IMR-90 (cell line): Measurements from ENCODE around the gene RERE. TPM values are rescaled to one million over a fixed set of nuclear protein-coding genes. Genes with fewer than 3 reads are reported as not detected.

Source experiments
- ATAC-seq: fragments of 200-7000 bp; cut with Tn5 transposase; 2 replicates; pipeline ENCODE4 v1.9.1; 2020; ENCODE audit warnings: low read depth, mild to moderate bottlenecking, moderate library complexity
- BruUV-seq: library from RNA; stranded (reverse); fragments of 400-500 nt; replicated peaks from 2 replicates; lab custom pipeline; 2021; lab: Mats Ljungman, UMichigan
- CTCF ChIA-PET: fragments of 300-600 bp; formaldehyde crosslinking; extraction: SDS; loops from one replicate; lab custom pipeline; 2021; ENCODE audit warnings: antibody characterized with exemption; lab: Yijun Ruan, JAX
- POLR2A ChIA-PET: fragments of 300-600 bp; sonication (Branson Sonifier 250); formaldehyde crosslinking; loops from one replicate; lab custom pipeline; 2022; ENCODE audit warnings: antibody characterized with exemption; ENCODE audit not compliant: unreplicated experiment; lab: Charles Lee
- DNase-seq: peaks from one replicate; pipeline ENCODE4 v3.0.0; 2013
- H2AFZ ChIP-seq: replicated peaks from 2 replicates; pipeline ENCODE3; 2013; ENCODE audit warnings: low read length, mild to moderate bottlenecking; ENCODE audit not compliant: poor library complexity
- H2AK5ac ChIP-seq: 2 replicates; pipeline ENCODE4 v1.6.1; 2013; ENCODE audit warnings: low read depth, low read length, inconsistent platforms
- H2AK9ac ChIP-seq: replicated peaks from 2 replicates; pipeline ENCODE3; 2013; ENCODE audit warnings: mild to moderate bottlenecking, low read depth, low read length, moderate library complexity; ENCODE audit not compliant: poor library complexity
- H2BK120ac ChIP-seq: 2 replicates; pipeline ENCODE4 v1.6.1; 2013; ENCODE audit warnings: low read depth, low read length, inconsistent platforms
- H2BK15ac ChIP-seq: 3 replicates; pipeline ENCODE4 v1.6.1; 2013; ENCODE audit warnings: low read depth, low read length, inconsistent platforms
- H2BK20ac ChIP-seq: 2 replicates; pipeline ENCODE4 v1.6.1; 2013; ENCODE audit warnings: low read depth, mild to moderate bottlenecking, inconsistent platforms, low read length, moderate library complexity
- H2BK5ac ChIP-seq: 2 replicates; pipeline ENCODE4 v1.6.1; 2013; ENCODE audit warnings: mild to moderate bottlenecking, low read depth, low read length, inconsistent platforms; ENCODE audit not compliant: poor library complexity, severe bottlenecking
- H3K14ac ChIP-seq: replicated peaks from 2 replicates; pipeline ENCODE4 v1.6.1; 2013; ENCODE audit warnings: low read depth, low read length, inconsistent platforms
- H3K18ac ChIP-seq: 2 replicates; pipeline ENCODE4 v1.6.1; 2013; ENCODE audit warnings: low read depth, low read length, control low read depth
- H3K23ac ChIP-seq: 2 replicates; pipeline ENCODE4 v1.6.1; 2013; ENCODE audit warnings: low read depth, low read length, inconsistent platforms
- H3K27ac ChIP-seq: 2 replicates; pipeline ENCODE4 v1.5.1; 2013; ENCODE audit warnings: mild to moderate bottlenecking, control low read depth, low read length; ENCODE audit not compliant: insufficient read depth
- H3K27me3 ChIP-seq: 2 replicates; pipeline ENCODE4 v1.6.1; 2013; ENCODE audit warnings: low read length; ENCODE audit not compliant: control insufficient read depth, insufficient read depth
- H3K36me3 ChIP-seq: 2 replicates; pipeline ENCODE4 v1.6.1; 2013; ENCODE audit warnings: low read length, mixed read lengths; ENCODE audit not compliant: control insufficient read depth, insufficient read depth
- H3K4ac ChIP-seq: 2 replicates; pipeline ENCODE4 v1.6.1; 2013; ENCODE audit warnings: low read depth, low read length, inconsistent platforms
- H3K4me1 ChIP-seq: 2 replicates; pipeline ENCODE4 v1.6.1; 2013; ENCODE audit warnings: low read length, mixed read lengths; ENCODE audit not compliant: control insufficient read depth, insufficient read depth
- H3K4me2 ChIP-seq: 2 replicates; pipeline ENCODE4 v1.6.1; 2013; ENCODE audit warnings: low read depth, mild to moderate bottlenecking, control low read depth, low read length, moderate library complexity
- H3K4me3 ChIP-seq: 2 replicates; pipeline ENCODE4 v1.5.1; 2013; ENCODE audit warnings: low read depth, mild to moderate bottlenecking, control low read depth, low read length, moderate library complexity; ENCODE audit not compliant: insufficient read depth
- H3K56ac ChIP-seq: 2 replicates; pipeline ENCODE4 v1.6.1; 2013; ENCODE audit warnings: low read length, inconsistent platforms; ENCODE audit not compliant: insufficient read depth; ENCODE audit errors: extremely low read depth
- H3K79me1 ChIP-seq, 2 experiments: 2 replicates each; pipeline ENCODE4 v1.6.1; 2013; ENCODE audit warnings: low read length in 2 of 2, inconsistent platforms in 1 of 2, low read depth in 1 of 2
- H3K9ac ChIP-seq: 2 replicates; pipeline ENCODE4 v1.6.1; 2013; ENCODE audit warnings: low read depth, low read length, control low read depth
- H3K9me1 ChIP-seq: 2 replicates; pipeline ENCODE4 v1.6.1; 2013; ENCODE audit warnings: low read length, inconsistent platforms; ENCODE audit not compliant: insufficient read depth
- H3K9me3 ChIP-seq: 2 replicates; pipeline ENCODE4 v1.6.1; 2013; ENCODE audit warnings: low read length; ENCODE audit not compliant: control insufficient read depth, insufficient read depth
- H4K20me1 ChIP-seq: 2 replicates; pipeline ENCODE4 v1.6.1; 2013; ENCODE audit warnings: low read length, inconsistent platforms; ENCODE audit not compliant: insufficient read depth
- H4K5ac ChIP-seq: 2 replicates; pipeline ENCODE4 v1.6.1; 2013; ENCODE audit warnings: mild to moderate bottlenecking, low read depth, low read length, control low read depth
- H4K8ac ChIP-seq, 2 experiments: 2 replicates each; pipeline ENCODE4 v1.6.1; 2013; ENCODE audit warnings: low read depth in 2 of 2, low read length in 2 of 2, control low read depth in 1 of 2, inconsistent platforms in 1 of 2
- H4K91ac ChIP-seq: 2 replicates; pipeline ENCODE4 v1.6.1; 2013; ENCODE audit warnings: low read depth, low read length, inconsistent platforms; ENCODE audit not compliant: insufficient read depth
- BHLHE40 ChIP-seq: fragments of 150-350 bp; IDR thresholded peaks from 2 replicates; pipeline ENCODE4 v1.6.1; 2016; ENCODE audit warnings: mild to moderate bottlenecking, low read depth, low read length
- CEBPB ChIP-seq: IDR thresholded peaks from 2 replicates; pipeline ENCODE4 v1.6.1; 2012; ENCODE audit warnings: low read depth, low read length, improper control_type of control experiment
- CHD1 ChIP-seq: IDR thresholded peaks from 2 replicates; pipeline ENCODE4 v1.6.1; 2012; ENCODE audit warnings: low read depth, low read length, improper control_type of control experiment
- ELK1 ChIP-seq: fragments of 150-350 bp; IDR thresholded peaks from 2 replicates; pipeline ENCODE4 v1.6.1; 2016; ENCODE audit warnings: low read depth, mild to moderate bottlenecking, low read length, moderate library complexity, borderline replicate concordance
- FOS ChIP-seq: fragments of 150-350 bp; IDR thresholded peaks from 2 replicates; pipeline ENCODE4 v1.6.1; 2016; ENCODE audit warnings: low read depth, low read length
- MAFK ChIP-seq: IDR thresholded peaks from 2 replicates; pipeline ENCODE4 v1.6.1; 2012; ENCODE audit warnings: low read depth, low read length, improper control_type of control experiment
- MAZ ChIP-seq: IDR thresholded peaks from 2 replicates; pipeline ENCODE4 v1.6.1; 2012; ENCODE audit warnings: low read depth, mild to moderate bottlenecking, low read length, improper control_type of control experiment, moderate library complexity, borderline replicate concordance
- MXI1 ChIP-seq: IDR thresholded peaks from 2 replicates; pipeline ENCODE4 v1.6.1; 2012; ENCODE audit warnings: low read depth, mild to moderate bottlenecking, low read length, moderate library complexity, borderline replicate concordance
- NFE2L2 ChIP-seq: fragments of 150-350 bp; IDR thresholded peaks from 2 replicates; pipeline ENCODE4 v1.6.1; 2016; ENCODE audit warnings: low read depth, mild to moderate bottlenecking, low read length
- POLR2A ChIP-seq: IDR thresholded peaks from 2 replicates; pipeline ENCODE4 v1.6.1; 2012; ENCODE audit warnings: mild to moderate bottlenecking, low read depth, low read length
- RAD21 ChIP-seq: IDR thresholded peaks from 2 replicates; pipeline ENCODE4 v1.6.1; 2012; ENCODE audit warnings: low read length, improper control_type of control experiment
- RCOR1 ChIP-seq: IDR thresholded peaks from 2 replicates; pipeline ENCODE4 v1.6.1; 2012; ENCODE audit warnings: mild to moderate bottlenecking, low read length, improper control_type of control experiment; ENCODE audit not compliant: insufficient replicate concordance
- RFX5 ChIP-seq: IDR thresholded peaks from 2 replicates; pipeline ENCODE4 v1.8.0; 2012; ENCODE audit warnings: low read depth, mild to moderate bottlenecking, low read length, moderate library complexity
- WGBS, 2 experiments: methylation state at CpG; one replicate each; pipeline versions ENCODE4 v1.1.5 to v1.1.7; 2013; ENCODE audit warnings: missing lambda C conversion rate in 2 of 2; ENCODE audit not compliant: insufficient read length in 1 of 2; ENCODE audit errors: extremely low coverage in 2 of 2; 5-methylcytosine and 5-hydroxymethylcytosine counted together
- dilution Hi-C: fragments of 300-500 bp; cut with HindIII; formaldehyde crosslinking; loops from one replicate; pipeline ENCODE4 v1.14.3; 2018; ENCODE audit warnings: low sequenced_read_pairs; ENCODE audit not compliant: unreplicated experiment
- in situ Hi-C: fragments of 300-500 bp; cut with MboI; formaldehyde crosslinking; loops from 3 replicates; pipeline ENCODE4 v1.14.3; 2019; ENCODE audit warnings: low sequenced_read_pairs, inconsistent platforms, mixed read lengths
- intact Hi-C: fragments of 100-400 bp; cut with micrococcal nuclease; formaldehyde crosslinking; loops from 2 replicates; pipeline ENCODE4 v1.10.0; 2022
- polyA plus RNA-seq, 3 experiments: library from polyadenylated mRNA; depleted of rRNA; stranded (reverse); fragments of >200 nt; gene quantifications; 2 replicates each; pipeline ENCODE4 v1.2.3, GENCODE V29; 2012; ENCODE audit warnings: low replicate concordance in 1 of 3
- total RNA-seq: library from RNA; depleted of rRNA; stranded (reverse); fragments of >200 nt; gene quantifications from 2 replicates; pipeline ENCODE4 v1.2.3, GENCODE V29; 2012
- TF ChIP-seq, protein P1 (sequence below): conservative IDR thresholded peaks from 2 replicates; pipeline ENCODE4 v1.5.1; 2012; ENCODE audit warnings: mild to moderate bottlenecking, low read depth, low read length, improper control_type of control experiment
- TF ChIP-seq, protein P2 (sequence below): fragments of 150-350 bp; IDR thresholded peaks from 2 replicates; pipeline ENCODE4 v1.6.1; 2017; ENCODE audit warnings: mild to moderate bottlenecking, antibody characterized with exemption, low read length, low read depth

Gene RERE
- total and polyA plus RNA-seq, 2 of the 4 experiments (the other 2 are of a cell fraction) = 11.5 to 25.1 TPM

GRCh38 chr1:8810987-8811386, 6.5 kb downstream of the RERE start:
- Histone ChIP-seq H2AK9ac (no peak overlapping the region), H3K36me3 (no peaks in the 10 kb centered on the region), H2BK5ac (no peak overlapping the region), H3K9me3 (no peaks in the 10 kb centered on the region), H3K9ac (no peak overlapping the region), H3K9me1 (peaks cover 2% of the 10 kb centered on the region; the same call in 1 of the 2 replicates), H3K23ac (no peak overlapping the region), H2BK20ac (no peak overlapping the region), H4K5ac (no peak overlapping the region), H3K18ac (no peak overlapping the region), H3K4me2 (no peak overlapping the region), H2BK15ac (no peak overlapping the region), H4K91ac (no peak overlapping the region), H3K4ac (no peak overlapping the region), H4K8ac (no peak overlapping the region), H3K4me3 (no peak overlapping the region), H3K14ac (no peak overlapping the region), H3K79me1 (peaks cover 25 to 65% of the 10 kb centered on the region in 2 experiments), H3K27ac (no peak overlapping the region), H4K20me1 (peaks cover 36% of the 10 kb centered on the region), H2AK5ac (no peak overlapping the region), H3K56ac (no peak overlapping the region), H2AFZ (no peak overlapping the region), H2BK120ac (no peak overlapping the region), H3K4me1 (peaks cover 11% of the 10 kb centered on the region), H3K27me3 (no peaks in the 10 kb centered on the region)
- 100% methylated on average over 2 of the region's 4 CpGs; no CpG with 5 or more reads in 1 of the 2 experiments for WGBS, 2 experiments
- POLR2A ChIA-PET = no interaction called here
- CTCF ChIA-PET = no interaction called here
- intact Hi-C loops = loop anchor here (10.0 kb wide), 1 partner anchor 346 kb away; no protein-coding TSS in a partner anchor
- in situ Hi-C loops = no loop called here
- DNase-seq (no peak), ATAC-seq (no peak)
- dilution Hi-C loops = no loop called here
- no TSS peak for BruUV-seq
- no peak for TF ChIP-seq RAD21
- TF ChIP-seq, protein P1, sequence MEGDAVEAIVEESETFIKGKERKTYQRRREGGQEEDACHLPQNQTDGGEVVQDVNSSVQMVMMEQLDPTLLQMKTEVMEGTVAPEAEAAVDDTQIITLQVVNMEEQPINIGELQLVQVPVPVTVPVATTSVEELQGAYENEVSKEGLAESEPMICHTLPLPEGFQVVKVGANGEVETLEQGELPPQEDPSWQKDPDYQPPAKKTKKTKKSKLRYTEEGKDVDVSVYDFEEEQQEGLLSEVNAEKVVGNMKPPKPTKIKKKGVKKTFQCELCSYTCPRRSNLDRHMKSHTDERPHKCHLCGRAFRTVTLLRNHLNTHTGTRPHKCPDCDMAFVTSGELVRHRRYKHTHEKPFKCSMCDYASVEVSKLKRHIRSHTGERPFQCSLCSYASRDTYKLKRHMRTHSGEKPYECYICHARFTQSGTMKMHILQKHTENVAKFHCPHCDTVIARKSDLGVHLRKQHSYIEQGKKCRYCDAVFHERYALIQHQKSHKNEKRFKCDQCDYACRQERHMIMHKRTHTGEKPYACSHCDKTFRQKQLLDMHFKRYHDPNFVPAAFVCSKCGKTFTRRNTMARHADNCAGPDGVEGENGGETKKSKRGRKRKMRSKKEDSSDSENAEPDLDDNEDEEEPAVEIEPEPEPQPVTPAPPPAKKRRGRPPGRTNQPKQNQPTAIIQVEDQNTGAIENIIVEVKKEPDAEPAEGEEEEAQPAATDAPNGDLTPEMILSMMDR = no peak
- no peak for TF ChIP-seq POLR2A
- TF ChIP-seq NFE2L2 = no peak
- TF ChIP-seq RFX5 = no peak
- no peak for TF ChIP-seq MXI1
- no peak for TF ChIP-seq CHD1
- no peak for TF ChIP-seq ELK1
- no peak for TF ChIP-seq MAFK
- TF ChIP-seq FOS = no peak
- no peak for TF ChIP-seq BHLHE40
- TF ChIP-seq, protein P2, sequence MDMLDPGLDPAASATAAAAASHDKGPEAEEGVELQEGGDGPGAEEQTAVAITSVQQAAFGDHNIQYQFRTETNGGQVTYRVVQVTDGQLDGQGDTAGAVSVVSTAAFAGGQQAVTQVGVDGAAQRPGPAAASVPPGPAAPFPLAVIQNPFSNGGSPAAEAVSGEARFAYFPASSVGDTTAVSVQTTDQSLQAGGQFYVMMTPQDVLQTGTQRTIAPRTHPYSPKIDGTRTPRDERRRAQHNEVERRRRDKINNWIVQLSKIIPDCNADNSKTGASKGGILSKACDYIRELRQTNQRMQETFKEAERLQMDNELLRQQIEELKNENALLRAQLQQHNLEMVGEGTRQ = no peak
- no peak for TF ChIP-seq MAZ
- no peak for TF ChIP-seq RCOR1
- no peak for TF ChIP-seq CEBPB
